AG08395 (cell line): Measurements from ENCODE around the gene PCTP.

Experiments
- DNase-seq: peaks from one replicate; pipeline ENCODE4 v3.0.0; 2012; ENCODE audit warnings: mixed read lengths, low spot score

Gene PCTP

DNA sequence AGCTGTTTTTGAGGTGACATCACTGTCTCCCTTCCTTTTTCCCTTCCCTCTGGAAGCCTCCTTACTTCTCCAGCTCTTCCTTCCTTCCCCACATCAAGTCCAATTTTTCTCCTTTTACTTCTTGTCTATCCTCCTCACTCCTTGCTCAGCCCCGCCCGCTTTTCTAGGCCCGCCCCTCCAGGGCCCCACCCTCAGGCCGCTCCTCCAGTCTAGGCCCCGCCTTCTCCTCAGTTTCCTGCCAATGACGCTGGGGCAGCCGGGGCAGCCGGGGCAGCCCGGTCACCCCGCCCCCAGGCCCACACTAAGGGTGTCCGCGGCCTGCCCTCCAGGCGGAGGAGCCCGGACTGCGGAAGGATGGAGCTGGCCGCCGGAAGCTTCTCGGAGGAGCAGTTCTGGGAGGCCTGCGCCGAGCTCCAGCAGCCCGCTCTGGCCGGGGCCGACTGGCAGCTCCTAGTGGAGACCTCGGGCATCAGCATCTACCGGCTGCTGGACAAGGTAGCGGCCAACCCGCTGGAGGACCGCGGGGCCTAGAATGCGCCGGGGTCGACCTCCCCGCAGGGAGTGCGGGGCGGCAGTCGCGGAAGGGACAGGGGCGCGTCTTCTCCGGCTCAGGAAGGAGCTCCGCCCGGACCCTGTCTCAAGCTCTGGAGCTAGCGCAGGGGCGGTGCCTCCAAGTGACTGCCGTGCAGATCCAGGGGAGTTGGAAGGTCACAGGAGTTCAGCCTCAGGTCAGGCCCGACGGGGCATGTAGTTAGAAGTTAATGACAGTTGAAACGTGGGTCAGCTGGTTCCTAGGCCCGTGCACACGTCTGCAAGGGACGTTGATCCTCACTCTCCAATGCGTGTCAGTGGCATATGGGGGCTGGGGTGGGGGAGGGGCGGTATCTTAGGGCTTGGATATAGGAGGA is at the start of gene PCTP:
Gene PCTP (plus strand): TSS at position 302 of the 908 bp plus-strand sequence. CDS start 53 bp downstream, at position 355.
- DNase-seq = peak; percentile 98

DNA sequence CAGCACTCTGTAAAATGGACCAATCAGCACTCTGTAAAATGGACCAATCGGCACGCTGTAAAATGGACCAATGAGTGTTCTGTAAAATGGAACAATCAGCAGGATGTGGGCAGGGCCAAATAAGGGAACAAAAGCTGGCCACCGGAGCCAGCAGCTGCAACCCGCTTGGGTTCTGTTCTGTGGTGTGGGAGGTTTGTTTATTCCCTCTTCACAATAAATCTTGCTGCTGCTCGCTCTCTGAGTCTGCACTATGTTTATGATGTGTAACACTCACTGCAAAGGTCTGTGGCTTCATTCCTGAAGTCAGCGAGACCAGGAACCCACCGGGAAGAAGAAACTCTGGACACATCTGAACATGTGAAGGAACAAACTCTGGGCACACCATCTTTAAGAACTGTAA is 48.7 kb upstream of the PCTP start:
- DNase-seq = no peak

GRCh38 chr17:55704401-55704800 is 46.5 kb upstream of the PCTP start:
- no peak for DNase-seq

DNA sequence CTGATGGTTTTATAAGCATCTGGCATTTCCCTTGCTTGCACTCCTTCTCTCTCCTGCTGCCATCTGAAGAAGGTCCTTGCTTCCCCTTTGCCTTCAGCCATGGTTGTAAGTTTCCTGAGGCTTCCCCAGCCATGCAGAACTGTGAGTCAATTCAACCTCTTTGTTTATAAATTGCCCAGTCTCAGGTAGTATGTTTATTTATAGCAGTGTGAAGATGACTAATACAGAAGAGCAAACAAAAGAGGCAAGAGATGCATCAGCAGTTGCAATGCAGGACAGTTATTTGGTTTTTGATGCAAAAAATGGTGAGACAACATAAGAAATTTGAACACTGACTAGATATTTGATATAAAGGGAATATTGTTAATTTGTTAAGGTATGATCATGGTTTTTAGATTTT is 45.0 kb upstream of the PCTP start:
- DNase-seq = no peak

DNA sequence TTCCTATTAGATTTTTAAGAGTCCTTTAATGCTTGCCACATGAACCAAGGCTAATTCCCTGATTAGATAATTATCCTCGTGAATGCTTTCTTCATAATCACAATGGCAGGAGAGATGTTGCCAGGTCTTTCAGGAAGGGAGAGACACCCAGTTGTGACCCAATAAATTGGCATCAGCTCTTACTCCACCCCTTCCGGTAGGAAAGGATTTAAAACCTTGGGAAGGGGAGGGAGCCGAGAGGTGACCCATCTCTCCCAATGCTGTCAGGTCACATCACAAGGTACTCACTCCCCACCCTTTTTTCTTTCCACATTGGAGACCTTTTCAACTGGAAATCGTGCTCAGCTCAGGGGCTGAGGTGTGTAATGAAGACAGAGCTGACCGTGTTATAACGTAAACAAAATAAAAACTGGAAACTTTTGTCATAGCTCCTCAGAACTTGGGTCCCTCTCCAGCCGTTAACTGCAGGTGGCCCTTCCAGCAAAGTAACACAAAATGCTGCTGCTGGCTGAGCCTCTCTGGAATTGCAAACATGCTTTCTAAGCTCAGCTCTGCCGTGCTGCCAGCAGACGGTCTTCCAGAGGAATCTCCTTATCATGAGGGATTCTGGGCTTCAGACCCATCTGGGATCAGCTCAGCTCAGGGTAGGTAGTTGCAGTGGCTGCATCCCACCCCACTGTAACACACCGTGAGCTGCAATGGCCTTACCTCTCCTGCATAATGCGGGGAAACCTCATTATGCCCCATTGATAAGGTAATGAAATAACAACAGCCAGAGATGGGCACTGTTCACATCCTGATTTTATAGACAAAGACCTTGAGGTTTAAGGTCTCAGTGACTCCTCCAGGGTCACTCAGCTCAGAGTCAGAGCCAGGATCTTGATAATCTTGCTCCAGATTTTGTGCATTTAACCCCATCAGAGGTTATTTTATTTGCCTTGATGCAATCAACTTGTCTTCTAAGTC is 43.8 kb upstream of the PCTP start:
- DNase-seq = no peak

- no peak for DNase-seq
Measured at GRCh38 chr17:55708175-55708974, 42.5 kb upstream of the PCTP start.

- DNase-seq = no peak
Measured at GRCh38 chr17:55709440-55709839, 41.4 kb upstream of the PCTP start.

DNA sequence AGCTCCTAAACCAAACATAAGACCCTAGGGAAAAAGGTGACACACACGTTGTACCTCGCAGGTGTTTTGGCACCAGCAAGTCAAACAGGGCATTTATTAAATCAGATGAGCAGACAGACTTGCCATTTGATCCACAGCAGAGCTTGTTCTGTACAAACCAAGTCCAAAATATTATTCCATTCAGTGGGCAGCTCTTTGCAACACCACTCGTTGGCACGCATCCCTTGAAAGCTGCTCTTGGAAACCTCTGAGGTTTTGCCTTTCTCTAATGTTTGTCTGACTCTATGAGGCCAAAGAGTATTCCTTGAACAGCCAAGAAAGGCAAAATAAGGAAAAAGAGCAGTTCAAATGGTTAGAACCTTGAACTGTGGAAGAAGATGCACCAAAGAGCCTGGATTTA is 40.9 kb upstream of the PCTP start:
- DNase-seq = no peak

DNA sequence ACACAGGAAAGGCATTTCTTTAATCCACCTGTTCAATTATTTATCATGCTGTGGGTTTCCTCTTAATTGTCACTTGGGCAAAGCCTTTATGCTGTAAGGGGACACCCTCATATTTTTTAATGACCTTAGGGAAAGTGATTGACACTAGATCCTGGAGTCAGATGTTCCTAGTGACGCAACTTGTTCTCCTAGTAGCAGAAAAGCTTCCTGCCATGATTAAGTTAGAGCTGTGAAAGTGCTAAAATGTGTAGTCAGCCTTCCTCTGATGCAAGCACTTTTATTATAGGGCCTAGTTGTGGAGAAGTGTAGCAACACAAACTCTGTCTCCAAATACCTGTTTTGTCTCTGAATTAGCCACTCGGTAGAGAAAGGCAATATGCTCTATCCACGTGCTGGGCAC is 40.4 kb upstream of the PCTP start:
- no peak for DNase-seq

- DNase-seq = no peak
Measured at GRCh38 chr17:55710829-55711496, 39.9 kb upstream of the PCTP start.

DNA sequence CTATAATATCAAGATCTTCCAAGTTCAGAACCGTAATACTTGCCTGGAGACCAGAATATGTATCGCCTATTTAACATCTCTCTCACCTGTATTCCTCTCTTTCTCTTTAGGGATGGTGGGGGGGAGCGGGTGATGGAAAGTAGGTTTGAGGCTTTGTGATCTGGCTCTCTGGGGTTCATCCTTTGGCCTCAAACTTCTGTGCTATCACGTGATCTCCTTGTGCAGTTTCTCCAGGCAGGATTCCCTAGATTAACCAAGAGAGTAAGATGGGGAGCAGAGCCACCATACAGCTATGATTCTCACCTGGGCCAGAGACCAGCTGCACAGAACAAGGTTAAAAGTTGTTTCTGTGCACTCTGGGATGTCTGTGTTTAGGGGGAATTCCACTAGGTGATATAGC is 33.4 kb upstream of the PCTP start:
- DNase-seq = no peak

DNA sequence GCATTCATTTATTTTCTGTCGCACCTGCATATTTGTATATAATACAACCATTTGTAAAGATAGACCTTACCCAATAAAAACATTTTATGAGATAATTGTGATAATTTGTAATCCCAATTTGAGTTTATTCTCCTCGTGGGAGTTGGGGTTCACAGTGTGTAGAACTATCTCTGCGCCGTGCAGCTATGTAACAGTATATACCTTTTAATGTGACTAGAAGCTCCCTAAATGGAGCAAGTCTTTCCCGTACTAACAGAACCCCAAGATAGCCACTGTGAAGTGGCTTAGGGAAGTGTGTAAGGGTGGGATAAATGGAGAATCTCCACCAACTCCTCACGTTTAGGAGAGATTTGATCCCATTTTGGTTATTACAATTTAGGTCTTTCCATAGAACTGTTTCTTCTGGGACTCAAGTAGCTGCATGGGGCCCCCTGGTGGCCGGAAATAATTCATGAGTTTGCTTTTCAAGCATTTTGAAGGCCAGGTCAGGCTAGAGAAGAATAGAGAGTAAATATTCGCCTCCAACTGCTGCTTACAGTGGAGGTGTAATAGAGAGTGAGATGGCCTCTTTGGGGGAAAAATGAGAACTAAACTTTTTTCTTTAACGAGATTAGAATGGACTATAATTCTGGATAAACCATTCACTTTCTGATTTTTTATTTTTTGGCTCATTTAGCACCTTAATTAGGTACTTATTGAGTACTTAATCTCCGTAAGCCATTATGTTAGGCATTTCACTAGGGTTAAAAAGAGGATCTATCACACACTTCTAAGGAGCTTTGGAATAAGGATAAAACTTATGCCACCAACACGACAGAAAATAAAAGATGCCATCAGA is 32.7 kb upstream of the PCTP start:
- DNase-seq = peak; percentile 44

DNA sequence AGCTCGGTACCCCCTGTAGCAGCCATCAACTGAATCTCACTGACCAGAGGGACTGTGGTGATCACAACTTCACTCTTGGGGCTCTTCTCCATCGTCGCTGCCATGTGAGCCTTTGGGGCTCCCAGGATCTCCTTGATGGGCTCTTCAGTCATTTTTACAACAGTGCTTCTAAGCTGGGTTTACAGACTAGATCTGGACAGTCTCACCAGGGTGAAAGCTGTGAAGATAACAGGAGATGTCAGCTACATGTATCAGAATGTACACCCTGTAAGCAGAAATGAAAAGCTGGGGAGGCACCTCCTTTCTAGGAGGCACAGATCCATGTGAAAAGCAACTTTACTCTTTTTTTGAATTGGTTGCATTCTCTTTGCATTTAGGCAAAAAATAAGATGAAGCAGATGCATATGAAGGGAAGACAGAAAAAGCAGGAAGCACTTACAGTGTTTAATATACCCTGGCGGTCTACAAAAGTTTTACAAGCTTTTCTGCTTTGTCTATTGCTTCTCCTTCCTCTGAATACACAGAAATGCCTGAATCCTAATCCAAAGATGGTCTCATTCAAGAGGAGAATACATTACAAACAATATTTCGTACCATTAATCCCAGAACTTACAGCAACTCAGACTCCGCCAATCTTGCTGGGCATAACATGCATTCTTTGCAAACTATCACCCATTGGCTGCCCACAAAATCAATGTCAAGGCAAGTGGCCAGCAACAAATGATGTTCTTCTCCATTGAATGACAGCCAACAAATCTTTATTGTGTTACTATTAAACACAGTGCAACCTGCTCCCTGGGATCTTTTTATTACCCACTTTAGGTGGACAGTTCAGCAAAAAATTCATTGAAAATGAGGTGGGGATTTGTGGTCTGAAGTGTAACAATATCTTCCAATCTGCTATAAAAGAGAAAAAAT is 29.7 kb upstream of the PCTP start:
- no peak for DNase-seq

GRCh38 chr17:55722016-55722736 is 28.7 kb upstream of the PCTP start:
- no peak for DNase-seq

DNA sequence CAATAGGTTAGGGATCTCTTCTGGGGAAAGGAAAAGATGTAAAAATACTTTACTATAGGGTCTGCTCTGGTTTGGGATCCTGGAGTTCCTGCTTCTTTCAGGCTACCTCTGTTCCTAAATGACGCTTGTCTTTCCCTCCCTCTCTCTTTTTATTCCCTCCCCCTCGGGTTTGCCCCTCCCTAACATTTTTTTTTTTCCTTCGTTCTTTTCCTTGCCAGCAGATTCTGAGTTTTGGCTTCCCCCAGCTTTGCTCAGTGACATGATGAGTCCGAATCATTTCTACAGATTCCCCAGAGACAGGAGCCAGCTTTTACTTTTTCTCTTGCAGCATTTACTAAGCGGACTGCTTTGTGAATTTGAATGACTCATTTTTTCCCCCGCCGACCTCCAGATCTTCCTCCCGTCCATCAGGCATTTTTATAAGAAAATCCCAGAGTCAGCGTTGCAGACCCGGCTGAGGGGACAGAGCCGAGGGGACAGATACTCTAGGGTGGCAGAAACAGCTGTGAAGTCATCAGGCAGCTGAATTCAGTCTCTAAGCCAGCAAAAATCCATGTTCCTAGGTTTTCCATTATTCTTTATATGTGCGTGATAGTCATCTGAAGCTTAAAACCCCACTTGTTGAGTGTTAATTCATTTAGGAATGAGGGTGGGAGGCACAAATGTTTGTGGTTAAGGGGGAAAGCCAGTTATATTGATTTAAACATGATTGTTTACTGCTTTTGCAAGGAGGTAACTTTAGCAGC is 27.9 kb upstream of the PCTP start, which contains the start of gene TMEM100:
Gene TMEM100 (minus strand): TSS at position 123 of the 746 bp plus-strand sequence. CDS start 1,794 bp downstream, outside the sequence.
- DNase-seq = peak; percentile 67

DNA sequence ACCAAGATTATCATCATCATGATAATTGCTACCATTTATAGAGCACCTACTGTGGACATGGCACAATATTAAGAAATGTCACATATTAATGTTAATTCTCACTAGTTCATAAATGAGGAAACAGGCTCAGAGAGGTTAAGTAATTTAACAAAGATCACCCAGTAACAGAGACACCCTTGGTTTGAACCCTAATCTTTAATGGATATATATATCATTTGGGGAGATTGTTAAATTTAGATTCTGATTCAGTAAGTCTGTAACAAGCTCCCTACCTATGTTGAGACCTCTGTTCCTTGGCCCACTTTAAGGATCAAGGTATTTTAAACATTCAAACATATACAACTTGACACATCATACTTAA is 27.4 kb upstream of the PCTP start:
- no peak for DNase-seq

- peak; percentile 93 for DNase-seq
Measured at GRCh38 chr17:55726440-55726839, 24.4 kb upstream of the PCTP start.

GRCh38 chr17:55727275-55727674 is 23.6 kb upstream of the PCTP start:
- DNase-seq = no peak
